Astrocyte (in vitro differentiated cells and primary cell): Measurements from ENCODE around the gene NTM. TPM values are rescaled to one million over a fixed set of nuclear protein-coding genes. Genes with fewer than 3 reads are reported as not detected.

Source experiments
- DNase-seq: peaks from one replicate; pipeline ENCODE4 v3.0.0-alpha.2; 2010; ENCODE audit warnings: low read depth
- FAIRE-seq: peaks from 2 replicates; lab custom pipeline; 2011; peaks lifted over from hg19 to GRCh38; lab: Jason Lieb, UNC
- H2AFZ ChIP-seq: 2 replicates; pipeline ENCODE4 v1.6.0; 2012; ENCODE audit warnings: low read depth, low read length, inconsistent platforms
- H3K27ac ChIP-seq: 2 replicates; pipeline ENCODE4 v1.5.1; 2011; ENCODE audit warnings: low read depth, low read length, inconsistent platforms
- H3K27me3 ChIP-seq: 2 replicates; pipeline ENCODE4 v1.6.0; 2011; ENCODE audit warnings: low read length, inconsistent platforms; ENCODE audit not compliant: insufficient read depth
- H3K36me3 ChIP-seq: 2 replicates; pipeline ENCODE4 v1.5.1; 2011; ENCODE audit warnings: low read length, inconsistent platforms; ENCODE audit not compliant: insufficient read depth
- H3K4me1 ChIP-seq: 2 replicates; pipeline ENCODE4 v1.5.1; 2011; ENCODE audit warnings: low read length, inconsistent platforms; ENCODE audit not compliant: insufficient read depth
- H3K4me2 ChIP-seq: 2 replicates; pipeline ENCODE4 v1.6.0; 2012; ENCODE audit warnings: low read length, inconsistent platforms
- H3K4me3 ChIP-seq: 2 replicates; pipeline ENCODE4 v1.5.1; 2011; ENCODE audit warnings: low read depth, mild to moderate bottlenecking, low read length, inconsistent platforms; ENCODE audit not compliant: insufficient read depth
- H3K79me2 ChIP-seq: 2 replicates; pipeline ENCODE4 v1.6.0; 2012; ENCODE audit warnings: mild to moderate bottlenecking, low read length, inconsistent platforms; ENCODE audit not compliant: insufficient read depth
- H3K9ac ChIP-seq: 2 replicates; pipeline ENCODE4 v1.6.0; 2012; ENCODE audit warnings: mild to moderate bottlenecking, low read length, inconsistent platforms
- H3K9me3 ChIP-seq: 2 replicates; pipeline ENCODE4 v1.5.1; 2012; ENCODE audit warnings: low read depth, mild to moderate bottlenecking, low read length, inconsistent platforms; ENCODE audit not compliant: insufficient read depth
- H4K20me1 ChIP-seq: 2 replicates; pipeline ENCODE4 v1.6.0; 2012; ENCODE audit warnings: low read length, inconsistent platforms; ENCODE audit not compliant: insufficient read depth
- H3K27ac Mint-ChIP-seq: one replicate; pipeline ENCODE4 v1.8.0; 2021; ENCODE audit warnings: mild to moderate bottlenecking, mixed read lengths; ENCODE audit not compliant: unreplicated experiment
- H3K27me3 Mint-ChIP-seq: one replicate; pipeline ENCODE4 v1.8.0; 2021; ENCODE audit warnings: low read depth, mixed read lengths; ENCODE audit not compliant: unreplicated experiment
- H3K36me3 Mint-ChIP-seq: one replicate; pipeline ENCODE4 v1.8.0; 2021; ENCODE audit warnings: low read depth, mixed read lengths; ENCODE audit not compliant: unreplicated experiment
- H3K4me1 Mint-ChIP-seq: one replicate; pipeline ENCODE4 v1.8.0; 2021; ENCODE audit warnings: low read depth, mixed read lengths; ENCODE audit not compliant: unreplicated experiment
- H3K4me3 Mint-ChIP-seq: one replicate; pipeline ENCODE4 v1.8.0; 2021; ENCODE audit warnings: mild to moderate bottlenecking, moderate library complexity, mixed read lengths; ENCODE audit not compliant: unreplicated experiment
- H3K9me3 Mint-ChIP-seq: one replicate; pipeline ENCODE4 v1.8.0; 2021; ENCODE audit warnings: mild to moderate bottlenecking, mixed read lengths; ENCODE audit not compliant: unreplicated experiment
- EZH2 ChIP-seq: IDR thresholded peaks from 2 replicates; pipeline ENCODE4 v1.6.1; 2012; ENCODE audit warnings: mild to moderate bottlenecking, low read length, inconsistent platforms; ENCODE audit not compliant: insufficient read depth
- total RNA-seq: library from RNA; stranded (reverse); gene quantifications from 2 replicates; pipeline ENCODE4 v1.2.1, GENCODE V29; 2021
- TF ChIP-seq, protein P1 (sequence below): IDR thresholded peaks from 2 replicates; pipeline ENCODE4 v1.5.1; 2011; ENCODE audit warnings: low read depth, mild to moderate bottlenecking, inconsistent platforms, low read length, moderate library complexity; ENCODE audit not compliant: insufficient read depth

The NTM gene
- total RNA-seq, 1 donor from 2014 or later = 98.2 TPM

DNA sequence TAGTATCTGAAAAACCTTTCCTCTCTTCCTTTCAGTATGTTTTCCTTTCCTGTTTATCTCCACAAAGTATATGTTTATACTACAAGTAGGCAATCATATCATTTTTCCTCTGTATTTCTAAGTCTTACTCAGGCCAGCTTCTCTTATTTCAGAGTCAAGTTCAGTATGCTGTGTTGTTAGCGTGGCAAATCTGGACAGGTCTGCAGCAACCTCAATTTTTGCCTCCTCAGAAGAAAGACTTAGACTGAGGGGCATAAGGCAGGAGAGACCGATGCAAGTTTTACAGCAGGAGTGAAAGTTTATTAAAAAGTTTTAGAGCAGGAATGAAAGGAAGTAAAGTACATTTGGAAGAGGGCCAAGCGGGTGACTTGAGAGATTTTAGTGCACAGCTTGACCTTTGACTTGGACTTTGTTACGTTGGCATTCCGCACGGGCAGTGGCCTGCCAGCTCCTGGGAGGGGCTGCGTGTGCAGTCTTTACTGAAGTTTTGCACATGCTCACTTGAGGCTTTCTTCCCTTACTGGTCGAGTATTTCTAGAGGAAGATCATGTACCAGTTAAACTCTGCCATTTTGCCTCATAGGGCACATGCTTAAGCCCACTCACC, 343.2 kb downstream of the NTM start:
- no peaks in the 10 kb centered on the region for H3K27me3 ChIP-seq
- no peak overlapping the region for H3K4me3 ChIP-seq
- peaks cover 3% of the 10 kb centered on the region for H3K36me3 Mint-ChIP-seq
- H4K20me1 ChIP-seq = no peaks in the 10 kb centered on the region
- H3K79me2 ChIP-seq = no peaks in the 10 kb centered on the region
- no peak overlapping the region for H3K27ac Mint-ChIP-seq
- H3K4me1 ChIP-seq = no peaks in the 10 kb centered on the region
- no peak overlapping the region for H3K4me2 ChIP-seq
- H2AFZ ChIP-seq = no peak overlapping the region
- H3K9me3 Mint-ChIP-seq = peaks cover 6% of the 10 kb centered on the region
- H3K9ac ChIP-seq = no peak overlapping the region
- peaks cover 2% of the 10 kb centered on the region for H3K9me3 ChIP-seq
- H3K27ac ChIP-seq = no peak overlapping the region
- no peak for TF ChIP-seq EZH2
- TF ChIP-seq, protein P1, sequence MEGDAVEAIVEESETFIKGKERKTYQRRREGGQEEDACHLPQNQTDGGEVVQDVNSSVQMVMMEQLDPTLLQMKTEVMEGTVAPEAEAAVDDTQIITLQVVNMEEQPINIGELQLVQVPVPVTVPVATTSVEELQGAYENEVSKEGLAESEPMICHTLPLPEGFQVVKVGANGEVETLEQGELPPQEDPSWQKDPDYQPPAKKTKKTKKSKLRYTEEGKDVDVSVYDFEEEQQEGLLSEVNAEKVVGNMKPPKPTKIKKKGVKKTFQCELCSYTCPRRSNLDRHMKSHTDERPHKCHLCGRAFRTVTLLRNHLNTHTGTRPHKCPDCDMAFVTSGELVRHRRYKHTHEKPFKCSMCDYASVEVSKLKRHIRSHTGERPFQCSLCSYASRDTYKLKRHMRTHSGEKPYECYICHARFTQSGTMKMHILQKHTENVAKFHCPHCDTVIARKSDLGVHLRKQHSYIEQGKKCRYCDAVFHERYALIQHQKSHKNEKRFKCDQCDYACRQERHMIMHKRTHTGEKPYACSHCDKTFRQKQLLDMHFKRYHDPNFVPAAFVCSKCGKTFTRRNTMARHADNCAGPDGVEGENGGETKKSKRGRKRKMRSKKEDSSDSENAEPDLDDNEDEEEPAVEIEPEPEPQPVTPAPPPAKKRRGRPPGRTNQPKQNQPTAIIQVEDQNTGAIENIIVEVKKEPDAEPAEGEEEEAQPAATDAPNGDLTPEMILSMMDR = no peak
- H3K36me3 ChIP-seq = no peaks in the 10 kb centered on the region
- DNase-seq (no peak), FAIRE-seq (no peak)
- no peak overlapping the region for H3K4me3 Mint-ChIP-seq
- H3K27me3 Mint-ChIP-seq = peaks cover 12% of the 10 kb centered on the region
- no peaks in the 10 kb centered on the region for H3K4me1 Mint-ChIP-seq

DNA sequence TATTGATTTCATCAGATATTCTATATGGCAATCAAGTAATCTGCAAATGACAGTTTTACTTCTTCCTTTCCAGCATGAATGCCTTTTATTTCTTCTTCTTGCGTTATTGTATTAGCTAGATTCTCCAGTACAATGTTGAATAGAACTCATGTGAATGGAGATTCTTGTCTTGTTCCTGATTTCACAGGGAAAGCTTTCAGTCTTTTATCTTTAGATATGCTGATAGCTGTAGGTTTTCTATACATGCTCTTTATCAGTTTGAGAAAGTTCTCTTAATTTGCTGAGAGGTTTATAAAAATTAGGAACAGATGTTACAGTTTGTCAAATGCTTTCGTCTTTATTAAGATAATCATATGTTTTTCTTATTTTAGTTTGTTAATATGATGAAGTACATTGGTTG, 347.2 kb downstream of the NTM start:
- no peaks in the 10 kb centered on the region for H3K4me1 ChIP-seq
- H3K27ac ChIP-seq = no peak overlapping the region
- H3K27me3 ChIP-seq = no peaks in the 10 kb centered on the region
- Mint-ChIP-seq H3K27me3 (peaks cover 16% of the 10 kb centered on the region), H3K4me1 (no peaks in the 10 kb centered on the region), H3K9me3 (peaks cover 4% of the 10 kb centered on the region), H3K4me3 (no peak overlapping the region), H3K27ac (no peak overlapping the region), H3K36me3 (no peaks in the 10 kb centered on the region)
- H3K9me3 ChIP-seq = peaks cover 2% of the 10 kb centered on the region
- H3K4me2 ChIP-seq = no peak overlapping the region
- H3K79me2 ChIP-seq = no peaks in the 10 kb centered on the region
- no peaks in the 10 kb centered on the region for H4K20me1 ChIP-seq
- no peak overlapping the region for H2AFZ ChIP-seq
- no peak for TF ChIP-seq EZH2
- TF ChIP-seq, protein P1 = no peak
- FAIRE-seq (no peak), DNase-seq (no peak)
- H3K4me3 ChIP-seq = no peak overlapping the region
- H3K9ac ChIP-seq = no peak overlapping the region
- no peaks in the 10 kb centered on the region for H3K36me3 ChIP-seq

GRCh38 chr11:131723088-131723487, 352.7 kb downstream of the NTM start:
- DNase-seq (no peak), FAIRE-seq (no peak)
- Histone ChIP-seq H4K20me1 (no peaks in the 10 kb centered on the region), H3K27ac (no peak overlapping the region), H3K79me2 (no peaks in the 10 kb centered on the region), H3K4me3 (no peak overlapping the region), H3K4me1 (no peaks in the 10 kb centered on the region), H3K36me3 (no peaks in the 10 kb centered on the region), H3K9ac (no peak overlapping the region), H2AFZ (no peak overlapping the region), H3K9me3 (no peaks in the 10 kb centered on the region), H3K4me2 (no peak overlapping the region), H3K27me3 (peaks cover 6% of the 10 kb centered on the region)
- H3K4me3 Mint-ChIP-seq = no peak overlapping the region
- no peaks in the 10 kb centered on the region for H3K4me1 Mint-ChIP-seq
- peaks cover 29% of the 10 kb centered on the region for H3K27me3 Mint-ChIP-seq
- no peak overlapping the region for H3K27ac Mint-ChIP-seq
- peaks cover 2% of the 10 kb centered on the region for H3K9me3 Mint-ChIP-seq
- TF ChIP-seq, protein P1 = no peak
- TF ChIP-seq EZH2 = no peak
- no peaks in the 10 kb centered on the region for H3K36me3 Mint-ChIP-seq
